ENCODE measurements around the gene USP7. TPM values are rescaled to one million over a fixed set of nuclear protein-coding genes. Genes with fewer than 3 reads are reported as not detected.

USP7 gene
- total and polyA plus RNA-seq, 10 of the 15 experiments (the other 5 are each of a cell fraction or from before 2014, with no cell fraction given) = 16.2 to 133 (median 60.5) TPM

DNA sequence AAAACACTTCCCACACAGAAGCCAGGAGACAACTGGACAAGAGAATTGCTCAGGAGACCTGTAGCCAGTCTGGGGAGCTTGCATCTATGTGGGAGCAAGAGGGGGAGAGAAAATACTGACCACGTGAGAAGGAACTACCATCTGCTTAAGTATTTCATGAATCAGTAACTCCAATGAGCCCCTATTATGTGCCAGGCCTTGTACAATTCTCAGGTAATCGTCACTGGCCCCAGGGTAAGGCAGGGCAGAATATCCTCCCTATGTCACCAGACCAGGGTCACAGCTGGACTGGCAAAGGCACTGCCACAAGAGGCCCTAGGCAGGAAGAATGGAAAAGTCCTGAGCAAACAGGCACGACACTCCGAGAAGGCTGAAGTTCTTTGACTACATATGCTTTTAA, 25.9 kb downstream of the USP7 start:
- ChIA-PET POLR2A (interaction anchor here (0.6 kb wide), 1 partner anchor 66 kb away, joined by 9 read pairs; no protein-coding TSS in a partner anchor), CTCF (interaction anchor here (0.6 to 5.4 kb wide), 6 partner anchors 9 to 197 kb away, joined by 3 to 60 read pairs (median 31); no protein-coding TSS in a partner anchor), RAD21 (ENCODE audit: unreplicated experiment) (no interaction called here), SMC1A (ENCODE audit: uncharacterized antibody, unreplicated experiment) (interaction anchor here (2.8 to 3.0 kb wide), 2 partner anchors 10 to 38 kb away, joined by 16 to 19 read pairs; no protein-coding TSS in a partner anchor)
- no peak overlapping the region for H3K9ac ChIP-seq (ENCODE audit: control insufficient read depth, insufficient read depth, low read length)
- FAIRE-seq (no peak), DNase-seq (ENCODE audit: low read depth, low spot score) (no peak), ATAC-seq (0 out of 3 replicates have a peak, but pooled peaks have one; percentile 4)
- H4K20me1 ChIP-seq (ENCODE audit: control insufficient read depth, insufficient read depth) = peaks cover 38% of the 10 kb centered on the region
- in situ Hi-C loops (cut with MboI) = no loop called here
- no peaks in the 10 kb centered on the region for H3K27me3 ChIP-seq (replicated peaks in 1 of 2; ENCODE audit: control insufficient read depth in 2 of 2, insufficient read depth in 2 of 2, low read length in 1 of 2)
- no peak for TF ChIP-seq CBX3 (IDR thresholded peaks at IDR 0.05; ENCODE audit: borderline replicate concordance, low read depth)
- TF ChIP-seq SMAD1 (IDR thresholded peaks at IDR 0.05; ENCODE audit: low read depth, partially characterized antibody) = no peak
- no peak for TF ChIP-seq PAX5 (IDR thresholded peaks at IDR 0.05; ENCODE audit: borderline replicate concordance, low read depth, low read length)
- TF ChIP-seq BACH1 (IDR thresholded peaks at IDR 0.05; ENCODE audit: borderline replicate concordance) = no peak
- no peak for TF ChIP-seq NR2F1 (conservative IDR thresholded peaks at IDR 0.05)
- TF ChIP-seq TCF7 (IDR thresholded peaks at IDR 0.05; ENCODE audit: borderline replicate concordance) = no peak
- no peak for TF ChIP-seq ATF7 (IDR thresholded peaks at IDR 0.05; ENCODE audit: low read depth)
- no peak for TF ChIP-seq CBX5 (IDR thresholded peaks at IDR 0.05; ENCODE audit: low read depth)
- no peak for TF ChIP-seq IRF4 (IDR thresholded peaks at IDR 0.05; ENCODE audit: low read depth, low read length)
- TF ChIP-seq SMC3 (IDR thresholded peaks at IDR 0.05; ENCODE audit: borderline replicate concordance, low read length) = no peak
- TF ChIP-seq KAT2A (conservative IDR thresholded peaks at IDR 0.05; ENCODE audit: control insufficient read depth, low read depth, low read length) = no peak
- no TSS peak for BruUV-seq (replicated peaks)
- no peak overlapping the region for H3K27ac ChIP-seq (ENCODE audit: control insufficient read depth, insufficient read depth)
- H3K79me2 ChIP-seq (ENCODE audit: control insufficient read depth, insufficient read depth, low read length) = peaks cover 97% of the 10 kb centered on the region
- H3K36me3 ChIP-seq (ENCODE audit: control insufficient read depth in 2 of 2, insufficient read depth in 2 of 2, low read length in 1 of 2) = peaks cover 5 to 9% of the 10 kb centered on the region in 2 experiments; a peak in 3 of 4 replicates
- no peak overlapping the region for H3K4me2 ChIP-seq (ENCODE audit: control insufficient read depth, insufficient read depth)
- 22% methylated on average over 4 of the region's 4 CpGs for WGBS (ENCODE audit: insufficient coverage, insufficient replicate concordance, low lambda C conversion rate, missing lambda C conversion rate)
- H3K4me1 ChIP-seq (ENCODE audit: control insufficient read depth, insufficient read depth, low read length) = peaks cover 51% of the 10 kb centered on the region
- no peaks in the 10 kb centered on the region for H3K9me3 ChIP-seq (replicated peaks; ENCODE audit: control insufficient read depth, insufficient read depth, low read length)
- no peak overlapping the region for H2AFZ ChIP-seq (ENCODE audit: control insufficient read depth, low read depth, low read length)
- intact Hi-C loops (cut with micrococcal nuclease; ENCODE audit: unreplicated experiment) = loop anchor here (5.0 kb wide), 1 partner anchor 141 kb away; the partner anchor contains the start of genes PMM2 and TMEM186
- no peak overlapping the region for H3K4me3 ChIP-seq

All from GM12878 (cell line).